KMS-11 (cell line): Measurements from ENCODE around the gene CEACAM20.

Experiments used
- H2AFZ ChIP-seq: fragments of 200-600 bp; sonication (generic); 2 replicates; pipeline ENCODE4 v1.6.1; 2016; ENCODE audit warnings: antibody characterized with exemption, mixed run types, low read depth
- H3K27ac ChIP-seq: fragments of 200-600 bp; sonication (generic); 2 replicates; pipeline ENCODE4 v1.6.1; 2016; ENCODE audit warnings: mild to moderate bottlenecking, mixed run types
- H3K27me3 ChIP-seq: fragments of 200-600 bp; sonication (generic); 2 replicates; pipeline ENCODE4 v1.6.1; 2017; ENCODE audit warnings: mild to moderate bottlenecking, low read depth, mixed run types, moderate library complexity; ENCODE audit not compliant: insufficient read depth
- H3K36me3 ChIP-seq: fragments of 200-600 bp; sonication (generic); 2 replicates; pipeline ENCODE4 v1.6.1; 2017; ENCODE audit warnings: mild to moderate bottlenecking, mixed run types; ENCODE audit not compliant: insufficient read depth
- H3K4me1 ChIP-seq: fragments of 200-600 bp; sonication (generic); 2 replicates; pipeline ENCODE4 v1.6.1; 2016; ENCODE audit warnings: mild to moderate bottlenecking, low read depth, mixed run types; ENCODE audit not compliant: poor library complexity, severe bottlenecking
- H3K4me2 ChIP-seq: fragments of 200-600 bp; sonication (generic); 2 replicates; pipeline ENCODE4 v1.7.0; 2016; ENCODE audit warnings: mild to moderate bottlenecking, mixed run types
- H3K4me3 ChIP-seq: fragments of 200-600 bp; sonication (generic); IDR thresholded peaks from 2 replicates; pipeline ENCODE4 v1.6.1; 2017; ENCODE audit warnings: low read depth, low read length, mixed read lengths; ENCODE audit not compliant: insufficient read depth
- H3K79me2 ChIP-seq: fragments of 200-600 bp; sonication (generic); 2 replicates; pipeline ENCODE4 v1.6.1; 2016; ENCODE audit warnings: low read depth, mixed run types; ENCODE audit not compliant: insufficient read depth
- H3K9ac ChIP-seq: fragments of 200-600 bp; sonication (generic); 2 replicates; pipeline ENCODE4 v1.6.1; 2016; ENCODE audit warnings: mild to moderate bottlenecking, mixed run types
- H4K20me1 ChIP-seq: fragments of 200-600 bp; sonication (generic); 2 replicates; pipeline ENCODE4 v1.6.1; 2016; ENCODE audit warnings: mild to moderate bottlenecking, mixed run types; ENCODE audit not compliant: insufficient read depth
- TF ChIP-seq, protein P1 (sequence below): fragments of 200-600 bp; sonication (generic); conservative IDR thresholded peaks from 2 replicates; pipeline ENCODE4 v1.6.1; 2017; ENCODE audit warnings: low read depth, mild to moderate bottlenecking, antibody characterized with exemption, low read length, moderate library complexity, mixed read lengths

The CEACAM20 gene

DNA sequence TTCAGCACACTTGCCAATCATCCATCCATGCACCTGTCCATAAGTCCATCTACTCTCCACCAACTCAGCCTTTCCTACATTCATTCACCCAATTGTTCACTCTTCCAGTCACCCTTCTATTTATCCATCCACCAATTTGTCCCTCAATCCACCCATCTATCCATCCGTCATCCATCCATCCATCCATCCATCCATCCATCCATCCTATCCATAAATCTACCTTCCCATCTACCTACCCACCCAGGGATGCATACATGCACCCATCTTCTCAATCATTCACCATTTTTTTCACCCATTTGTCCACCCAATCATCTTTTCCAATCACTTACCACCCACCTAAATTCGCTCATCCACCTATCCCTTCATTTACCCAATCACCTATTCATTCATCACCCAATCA, 14.6 kb upstream of the CEACAM20 start:
- no peaks in the 10 kb centered on the region for H3K36me3 ChIP-seq
- TF ChIP-seq, protein P1, sequence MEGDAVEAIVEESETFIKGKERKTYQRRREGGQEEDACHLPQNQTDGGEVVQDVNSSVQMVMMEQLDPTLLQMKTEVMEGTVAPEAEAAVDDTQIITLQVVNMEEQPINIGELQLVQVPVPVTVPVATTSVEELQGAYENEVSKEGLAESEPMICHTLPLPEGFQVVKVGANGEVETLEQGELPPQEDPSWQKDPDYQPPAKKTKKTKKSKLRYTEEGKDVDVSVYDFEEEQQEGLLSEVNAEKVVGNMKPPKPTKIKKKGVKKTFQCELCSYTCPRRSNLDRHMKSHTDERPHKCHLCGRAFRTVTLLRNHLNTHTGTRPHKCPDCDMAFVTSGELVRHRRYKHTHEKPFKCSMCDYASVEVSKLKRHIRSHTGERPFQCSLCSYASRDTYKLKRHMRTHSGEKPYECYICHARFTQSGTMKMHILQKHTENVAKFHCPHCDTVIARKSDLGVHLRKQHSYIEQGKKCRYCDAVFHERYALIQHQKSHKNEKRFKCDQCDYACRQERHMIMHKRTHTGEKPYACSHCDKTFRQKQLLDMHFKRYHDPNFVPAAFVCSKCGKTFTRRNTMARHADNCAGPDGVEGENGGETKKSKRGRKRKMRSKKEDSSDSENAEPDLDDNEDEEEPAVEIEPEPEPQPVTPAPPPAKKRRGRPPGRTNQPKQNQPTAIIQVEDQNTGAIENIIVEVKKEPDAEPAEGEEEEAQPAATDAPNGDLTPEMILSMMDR, result no peak
- no peaks in the 10 kb centered on the region for H3K27me3 ChIP-seq
- H2AFZ ChIP-seq, result no peak overlapping the region
- H3K27ac ChIP-seq, result no peak overlapping the region
- no peaks in the 10 kb centered on the region for H3K4me1 ChIP-seq
- H3K79me2 ChIP-seq, result no peaks in the 10 kb centered on the region
- H3K4me3 ChIP-seq, result no peak overlapping the region
- no peak overlapping the region for H3K4me2 ChIP-seq
- no peak overlapping the region for H3K9ac ChIP-seq
- no peaks in the 10 kb centered on the region for H4K20me1 ChIP-seq

DNA sequence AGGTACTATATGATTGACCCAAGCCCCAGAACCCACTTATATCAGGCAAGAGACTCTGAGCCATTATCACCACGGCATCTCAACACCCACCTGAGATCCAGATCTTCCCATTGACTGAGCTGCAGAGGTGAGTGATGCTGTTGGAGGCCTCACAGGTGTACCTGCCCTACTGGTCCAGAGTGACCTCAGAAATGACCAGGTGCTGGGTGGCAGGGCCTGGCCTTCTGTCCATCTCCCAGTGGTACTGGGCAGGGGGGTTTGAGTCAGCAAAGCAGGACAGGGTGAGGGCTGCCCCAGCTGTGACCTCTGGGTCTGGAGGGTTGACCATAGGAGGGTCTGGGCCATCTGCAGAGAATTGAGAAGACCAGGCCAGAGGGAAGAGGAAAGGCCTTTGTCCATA, 13.2 kb upstream of the CEACAM20 start:
- Histone ChIP-seq H4K20me1 (no peaks in the 10 kb centered on the region), H3K4me3 (no peak overlapping the region), H3K4me1 (no peaks in the 10 kb centered on the region), H3K27me3 (no peaks in the 10 kb centered on the region), H3K9ac (no peak overlapping the region), H3K36me3 (no peaks in the 10 kb centered on the region), H3K4me2 (no peak overlapping the region), H2AFZ (no peak overlapping the region), H3K79me2 (no peaks in the 10 kb centered on the region), H3K27ac (no peak overlapping the region)
- TF ChIP-seq, protein P1, result no peak

DNA sequence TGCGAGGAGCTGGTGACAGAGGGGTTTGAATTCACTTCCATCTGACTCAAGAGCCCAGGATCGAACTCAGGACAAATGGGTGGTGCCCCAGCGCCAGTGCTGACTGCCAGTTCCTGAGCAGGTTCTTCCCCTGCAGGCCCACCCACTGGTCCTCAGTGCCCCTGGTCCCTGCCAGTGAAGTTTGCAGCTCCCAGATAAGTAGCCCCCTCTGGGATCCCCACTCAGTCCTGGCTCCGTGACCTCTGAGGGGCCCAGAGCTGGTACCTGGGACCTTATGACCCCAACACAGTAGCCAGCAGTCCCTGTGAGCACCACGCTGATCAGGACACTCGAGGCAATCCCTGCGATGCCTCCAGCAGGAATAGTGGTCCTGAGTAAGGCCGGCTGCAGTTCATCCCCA, 11.3 kb upstream of the CEACAM20 start:
- H3K4me1 ChIP-seq, result no peaks in the 10 kb centered on the region
- H3K4me2 ChIP-seq, result no peak overlapping the region
- H4K20me1 ChIP-seq, result no peaks in the 10 kb centered on the region
- no peak overlapping the region for H3K27ac ChIP-seq
- H3K79me2 ChIP-seq, result no peaks in the 10 kb centered on the region
- no peaks in the 10 kb centered on the region for H3K27me3 ChIP-seq
- no peak overlapping the region for H2AFZ ChIP-seq
- H3K4me3 ChIP-seq, result no peak overlapping the region
- TF ChIP-seq, protein P1, result no peak
- H3K36me3 ChIP-seq, result no peaks in the 10 kb centered on the region
- no peak overlapping the region for H3K9ac ChIP-seq

DNA sequence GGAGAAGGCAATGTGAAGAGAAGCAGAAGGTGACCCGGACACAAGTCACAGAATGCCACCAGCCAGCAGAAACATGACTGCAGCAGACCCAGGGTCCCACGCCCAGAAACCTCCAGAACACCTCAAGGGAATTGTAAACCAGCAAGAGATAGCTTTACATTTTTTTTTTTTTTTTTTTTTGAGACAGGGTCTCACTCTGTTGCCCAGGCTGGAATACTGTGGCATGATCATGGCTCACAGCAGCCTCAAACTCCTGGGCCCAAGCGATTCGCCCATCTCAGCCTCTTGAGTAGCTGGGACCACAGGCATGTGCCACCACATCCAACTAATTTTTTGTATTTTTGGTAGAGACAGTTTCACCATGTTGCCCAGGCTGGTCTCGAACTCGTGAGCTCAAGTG, 10.5 kb upstream of the CEACAM20 start:
- H3K4me3 ChIP-seq, result no peak overlapping the region
- H3K27ac ChIP-seq, result no peak overlapping the region
- H3K4me2 ChIP-seq, result no peak overlapping the region
- H3K9ac ChIP-seq, result no peak overlapping the region
- no peaks in the 10 kb centered on the region for H3K79me2 ChIP-seq
- no peaks in the 10 kb centered on the region for H3K36me3 ChIP-seq
- TF ChIP-seq, protein P1, result no peak
- H4K20me1 ChIP-seq, result no peaks in the 10 kb centered on the region
- no peaks in the 10 kb centered on the region for H3K27me3 ChIP-seq
- H3K4me1 ChIP-seq, result no peaks in the 10 kb centered on the region
- no peak overlapping the region for H2AFZ ChIP-seq
